HCT116 (cell line): Measurements from ENCODE around the gene PIP4K2C. TPM values are rescaled to one million over a fixed set of nuclear protein-coding genes. Genes with fewer than 3 reads are reported as not detected.

Source experiments
- ATAC-seq: fragments of 200-7000 bp; cut with Tn5 transposase; 2 replicates; pipeline ENCODE4 v1.9.1; 2020; ENCODE audit warnings: mild to moderate bottlenecking, moderate library complexity
- BruUV-seq: library from RNA; stranded (reverse); fragments of 400-500 nt; replicated peaks from 2 replicates; lab custom pipeline; 2021; lab: Mats Ljungman, UMichigan
- CTCF ChIA-PET: fragments of 300-600 bp; sonication (Branson Sonifier 250); formaldehyde crosslinking; loops from one replicate; lab custom pipeline; 2021; ENCODE audit warnings: antibody characterized with exemption; lab: Charles Lee
- POLR2A ChIA-PET: fragments of 300-600, 350-600 bp; sonication (Branson Sonifier 250); formaldehyde crosslinking; loops from one replicate; lab custom pipeline; 2021; ENCODE audit warnings: antibody characterized with exemption; lab: Charles Lee
- RAD21 ChIA-PET, 2 experiments: fragments of 300-600 bp; sonication (Branson Sonifier 250); formaldehyde crosslinking; loops; one replicate each; lab custom pipeline; 2023; ENCODE audit warnings: low total read pairs in 2 of 2; ENCODE audit not compliant: uncharacterized antibody in 2 of 2, unreplicated experiment in 2 of 2, low non-redundant PET in 1 of 2; lab: Charles Lee
- DNase-seq: peaks from one replicate; pipeline ENCODE4 v3.0.0-alpha.2; 2010; ENCODE audit warnings: low read depth, low spot score
- H2AFZ ChIP-seq: fragments of 200-600 bp; shearing (Covaris generic), sonication (generic); 2 replicates; pipeline ENCODE4 v1.6.1; 2017; ENCODE audit warnings: low read depth, mixed run types, mixed read lengths, antibody characterized with exemption, low read length; ENCODE audit not compliant: poor library complexity, severe bottlenecking
- H3K27ac ChIP-seq: 2 replicates; pipeline ENCODE4 v1.5.1; 2012; ENCODE audit warnings: low read depth, low read length
- H3K27me3 ChIP-seq: fragments of 200-600 bp; sonication (generic); 2 replicates; pipeline ENCODE4 v1.6.1; 2016; ENCODE audit warnings: mixed run types, low read length, mixed read lengths; ENCODE audit not compliant: insufficient read depth
- H3K36me3 ChIP-seq, 2 experiments: fragments of 200-500 bp in 1 of 2; fragments of 200-600 bp in 1 of 2; sonication (Bioruptor generic) in 1 of 2; sonication (generic) in 1 of 2; 2 replicates each; pipeline versions ENCODE4 v1.5.1 to v1.6.1; 2014 to 2016; ENCODE audit warnings: low read length in 2 of 2, inconsistent platforms in 1 of 2, mixed read lengths in 1 of 2, mixed run types in 1 of 2; ENCODE audit not compliant: insufficient read depth in 2 of 2, control insufficient read depth in 1 of 2
- H3K4me1 ChIP-seq, 2 experiments: fragments of 200-600 bp in 1 of 2; sonication (generic) in 1 of 2; 2 replicates each; pipeline versions ENCODE4 v1.5.1 to v1.6.1; 2012 to 2017; ENCODE audit warnings: low read length in 2 of 2, inconsistent platforms in 1 of 2, mild to moderate bottlenecking in 1 of 2, mixed read lengths in 1 of 2, mixed run types in 1 of 2, moderate library complexity in 1 of 2; ENCODE audit not compliant: insufficient read depth in 2 of 2, control insufficient read depth in 1 of 2
- H3K4me2 ChIP-seq: fragments of 200-600 bp; sonication (generic); 2 replicates; pipeline ENCODE4 v1.6.1; 2017; ENCODE audit warnings: mixed run types, low read length, mixed read lengths
- H3K4me3 ChIP-seq, 2 experiments: fragments of 200-600 bp in 1 of 2; sonication (generic) in 1 of 2; replicated peaks in 1 of 2; 2 replicates each; pipeline ENCODE4 v1.5.1; 2011 to 2016; ENCODE audit warnings: low read length in 2 of 2, control low read depth in 1 of 2, low read depth in 1 of 2, mild to moderate bottlenecking in 1 of 2, mixed read lengths in 1 of 2, mixed run types in 1 of 2
- H3K79me2 ChIP-seq: fragments of 200-600 bp; sonication (generic); 2 replicates; pipeline ENCODE4 v1.6.1; 2017; ENCODE audit warnings: mild to moderate bottlenecking, mixed run types, low read length, moderate library complexity, mixed read lengths; ENCODE audit not compliant: insufficient read depth
- H3K9ac ChIP-seq: fragments of 200-600 bp; sonication (generic); 2 replicates; pipeline ENCODE4 v1.6.1; 2016; ENCODE audit warnings: low read length, mixed read lengths
- H3K9me2 ChIP-seq: fragments of 200-600 bp; sonication (generic), shearing (Covaris generic); 2 replicates; pipeline ENCODE4 v1.6.1; 2017; ENCODE audit warnings: mixed run types, mild to moderate bottlenecking, moderate library complexity; ENCODE audit not compliant: insufficient read depth
- H3K9me3 ChIP-seq, 2 experiments: fragments of 200-500 bp in 1 of 2; fragments of 200-600 bp in 1 of 2; sonication (Bioruptor generic) in 1 of 2; sonication (generic) in 1 of 2; 2 replicates each; pipeline ENCODE4 v1.6.1; 2014 to 2017; ENCODE audit warnings: low read length in 2 of 2, mixed read lengths in 2 of 2, inconsistent platforms in 1 of 2, low read depth in 1 of 2, mild to moderate bottlenecking in 1 of 2, mixed run types in 1 of 2, moderate library complexity in 1 of 2; ENCODE audit not compliant: control insufficient read depth in 1 of 2, insufficient read depth in 1 of 2
- H4K20me1 ChIP-seq: fragments of 200-600 bp; sonication (generic), shearing (Covaris generic); 2 replicates; pipeline ENCODE4 v1.6.1; 2017; ENCODE audit warnings: mixed run types, mild to moderate bottlenecking, moderate library complexity; ENCODE audit not compliant: insufficient read depth
- CBX3 ChIP-seq: IDR thresholded peaks from 2 replicates; pipeline ENCODE4 v1.6.1; 2012; ENCODE audit warnings: low read depth
- CEBPB ChIP-seq: IDR thresholded peaks from 2 replicates; pipeline ENCODE4 v1.6.1; 2012; ENCODE audit warnings: low read depth
- EGR1 ChIP-seq: IDR thresholded peaks from 2 replicates; pipeline ENCODE4 v1.6.1; 2012; ENCODE audit warnings: low read depth
- ELF1 ChIP-seq: IDR thresholded peaks from 2 replicates; pipeline ENCODE4 v1.6.1; 2012; ENCODE audit warnings: low read depth, borderline replicate concordance
- EZH2 ChIP-seq: fragments of 200-600 bp; sonication (generic); IDR thresholded peaks from 2 replicates; pipeline ENCODE4 v1.6.1; 2017; ENCODE audit warnings: antibody characterized with exemption, mixed run types
- EZH2phosphoT487 ChIP-seq: fragments of 200-600 bp; IDR thresholded peaks from 2 replicates; pipeline ENCODE4 v1.6.1; 2018; ENCODE audit warnings: antibody characterized with exemption, borderline replicate concordance
- FOSL1 ChIP-seq: IDR thresholded peaks from 2 replicates; pipeline ENCODE4 v1.6.1; 2012; ENCODE audit warnings: low read depth
- JUND ChIP-seq: IDR thresholded peaks from 2 replicates; pipeline ENCODE4 v1.6.1; 2012
- POLR2A ChIP-seq: IDR thresholded peaks from 2 replicates; pipeline ENCODE4 v1.7.0; 2011; ENCODE audit warnings: borderline replicate concordance; ENCODE audit not compliant: insufficient read depth, insufficient read length; ENCODE audit errors: extremely low read depth
- POLR2AphosphoS5 ChIP-seq: IDR thresholded peaks from 2 replicates; pipeline ENCODE4 v1.6.1; 2011; ENCODE audit warnings: mild to moderate bottlenecking, low read depth, low read length, moderate library complexity
- SP1 ChIP-seq: IDR thresholded peaks from 2 replicates; pipeline ENCODE4 v1.6.1; 2012; ENCODE audit warnings: low read depth
- SRF ChIP-seq: IDR thresholded peaks from 2 replicates; pipeline ENCODE4 v1.6.1; 2012; ENCODE audit warnings: low read depth
- TCF7L2 ChIP-seq: IDR thresholded peaks from 2 replicates; pipeline ENCODE4 v1.7.0; 2011; ENCODE audit warnings: borderline replicate concordance, inconsistent platforms; ENCODE audit not compliant: insufficient read depth, insufficient read length; ENCODE audit errors: extremely low read depth
- YY1 ChIP-seq: IDR thresholded peaks from 2 replicates; pipeline ENCODE4 v1.6.1; 2011; ENCODE audit warnings: low read length, low read depth, moderate library complexity, mild to moderate bottlenecking; ENCODE audit not compliant: insufficient replicate concordance; ENCODE audit errors: extremely low read depth
- ZBTB33 ChIP-seq: IDR thresholded peaks from 2 replicates; pipeline ENCODE4 v1.6.1; 2011; ENCODE audit warnings: mild to moderate bottlenecking, low read length, moderate library complexity; ENCODE audit not compliant: insufficient replicate concordance; ENCODE audit errors: extremely low read depth
- ZNF274 ChIP-seq: fragments of 200-500 bp; sonication (Bioruptor generic); IDR thresholded peaks from 2 replicates; pipeline ENCODE4 v1.6.1; 2014; ENCODE audit warnings: mild to moderate bottlenecking, low read depth, low read length, inconsistent platforms
- intact Hi-C: fragments of 100-400 bp; cut with micrococcal nuclease; formaldehyde crosslinking; loops from 2 replicates; pipeline ENCODE4 v1.10.0; 2022
- total RNA-seq: library from RNA; stranded (reverse); gene quantifications from one replicate; pipeline ENCODE4 v1.2.1, GENCODE V29; 2021; ENCODE audit not compliant: unreplicated experiment

PIP4K2C gene
- total RNA-seq, 1 experiment from 2014 or later = 38.4 TPM

- ChIA-PET POLR2A (no interaction called here), RAD21 (no interaction called here), CTCF (interaction anchor here (1.6 kb wide), 1 partner anchor 25 kb away, joined by 4 read pairs; no protein-coding TSS in a partner anchor)
- Histone ChIP-seq H3K4me2 (no peak overlapping the region), H2AFZ (no peak overlapping the region), H3K36me3 (no peaks in the 10 kb centered on the region), H3K27ac (no peak overlapping the region), H3K4me1 (peaks cover 9 to 16% of the 10 kb centered on the region in 2 experiments), H4K20me1 (no peaks in the 10 kb centered on the region), H3K9me3 (no peaks in the 10 kb centered on the region), H3K27me3 (no peaks in the 10 kb centered on the region), H3K79me2 (no peaks in the 10 kb centered on the region), H3K9me2 (no peaks in the 10 kb centered on the region), H3K4me3 (no peak overlapping the region), H3K9ac (no peak overlapping the region)
- DNase-seq (no peak), ATAC-seq (no peak)
- intact Hi-C loops = no loop called here
- BruUV-seq = no TSS peak
- TF ChIP-seq ZBTB33 (no peak), POLR2A (no peak), TCF7L2 (no peak), FOSL1 (no peak), POLR2AphosphoS5 (no peak), YY1 (no peak), SP1 (no peak), SRF (no peak), CEBPB (no peak), ELF1 (no peak), EZH2phosphoT487 (no peak), ZNF274 (no peak), EZH2 (no peak), JUND (no peak), CBX3 (no peak), EGR1 (no peak)
Measured at GRCh38 chr12:57558864-57559263, 32.1 kb upstream of the PIP4K2C start.
